GM18873 (cell line): ENCODE results near the gene LGR4.

Source experiments
- ATAC-seq: cut with Tn5 transposase; IDR thresholded peaks from one replicate; pipeline ENCODE4 v1.9.1; 2021; ENCODE audit warnings: mild to moderate bottlenecking, moderate library complexity, moderate number of reproducible peaks; ENCODE audit not compliant: unreplicated experiment, low FRiP score

The LGR4 gene

GRCh38 chr11:27406498-27407354, 65.9 kb downstream of the LGR4 start:
- no peak for ATAC-seq

GRCh38 chr11:27405134-27405533, 67.5 kb downstream of the LGR4 start:
- no peak for ATAC-seq

- no peak for ATAC-seq
These were observed 68.2 kb downstream of the LGR4 start for GRCh38 chr11:27404427-27404826.

- ATAC-seq = no peak
These were observed 69.4 kb downstream of the LGR4 start for GRCh38 chr11:27403195-27403594.

GRCh38 chr11:27402450-27402849, 70.1 kb downstream of the LGR4 start:
- no peak for ATAC-seq

GRCh38 chr11:27401833-27402316, 70.7 kb downstream of the LGR4 start:
- ATAC-seq = no peak

- no peak for ATAC-seq
These were observed 71.2 kb downstream of the LGR4 start for GRCh38 chr11:27401280-27401832.

- ATAC-seq = no peak
These were observed 74.2 kb downstream of the LGR4 start for GRCh38 chr11:27398400-27398770.

GRCh38 chr11:27397624-27398399, 74.8 kb downstream of the LGR4 start:
- ATAC-seq = no peak

- ATAC-seq = no peak
These were observed 76.2 kb downstream of the LGR4 start for GRCh38 chr11:27396259-27396839.

GRCh38 chr11:27395556-27396258, 76.9 kb downstream of the LGR4 start:
- ATAC-seq = no peak

- ATAC-seq = no peak
These were observed 77.8 kb downstream of the LGR4 start for GRCh38 chr11:27394781-27395228.

GRCh38 chr11:27392278-27393114, 80.1 kb downstream of the LGR4 start:
- ATAC-seq = no peak

- ATAC-seq = no peak
These were observed 81.1 kb downstream of the LGR4 start for GRCh38 chr11:27391331-27392015.

GRCh38 chr11:27390318-27391295, 82.0 kb downstream of the LGR4 start:
- ATAC-seq = no peak

GRCh38 chr11:27388869-27389268, 83.7 kb downstream of the LGR4 start:
- no peak for ATAC-seq

- no peak for ATAC-seq
These were observed 84.6 kb downstream of the LGR4 start for GRCh38 chr11:27388001-27388400.

- ATAC-seq = no peak
These were observed 85.2 kb downstream of the LGR4 start for GRCh38 chr11:27387362-27387761.
